ENCODE results near the gene BAHD1.

Gene BAHD1

GRCh38 chr15:40440743-40441564 is at the start of gene BAHD1:
Gene BAHD1, plus strand, starts transcription at chr15:40440953. Its CDS starts 17,512 bp downstream, at chr15:40458465.
- intact Hi-C loops (cut with DNase I) = loop anchor here (2.0 to 10.0 kb wide), 3 partner anchors 30 to 124 kb away; partner anchors contain the start of genes CCDC32, CHST14 and RPUSD2
- DNase-seq = peak; percentile 97 to 100 (median 98)

- no peak for DNase-seq
- intact Hi-C loops (cut with DNase I) = no loop called here
Observed at GRCh38 chr15:40392986-40393948, 47.5 kb upstream of the BAHD1 start.

- intact Hi-C loops (cut with DNase I) = no loop called here
- no peak for DNase-seq
Observed at GRCh38 chr15:40397688-40398412, 42.9 kb upstream of the BAHD1 start.

DNA sequence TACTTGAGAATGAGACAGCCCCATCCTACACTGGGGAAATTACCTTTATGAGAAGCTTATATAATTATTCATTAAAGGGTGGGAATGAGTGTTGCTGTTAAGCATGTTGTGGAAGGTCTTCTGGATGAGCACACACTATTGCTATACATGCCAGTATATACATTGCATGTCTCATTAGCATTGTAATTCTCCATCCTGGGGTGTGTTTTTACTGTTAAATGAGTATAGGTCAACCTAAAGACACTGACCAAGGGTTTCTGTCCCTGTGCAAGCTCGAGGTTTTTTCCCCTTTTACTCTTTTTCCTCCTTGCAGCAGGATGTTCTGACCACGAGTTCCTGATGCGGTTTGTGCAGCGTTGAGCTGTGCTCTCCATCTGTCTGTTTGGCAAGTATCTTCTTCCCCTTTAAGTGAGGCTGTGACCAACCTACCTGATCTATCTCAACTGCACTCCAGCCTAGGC is 42.3 kb upstream of the BAHD1 start:
- intact Hi-C loops (cut with DNase I) = no loop called here
- DNase-seq = peak in 1 of 10 donors; percentile 66

DNA sequence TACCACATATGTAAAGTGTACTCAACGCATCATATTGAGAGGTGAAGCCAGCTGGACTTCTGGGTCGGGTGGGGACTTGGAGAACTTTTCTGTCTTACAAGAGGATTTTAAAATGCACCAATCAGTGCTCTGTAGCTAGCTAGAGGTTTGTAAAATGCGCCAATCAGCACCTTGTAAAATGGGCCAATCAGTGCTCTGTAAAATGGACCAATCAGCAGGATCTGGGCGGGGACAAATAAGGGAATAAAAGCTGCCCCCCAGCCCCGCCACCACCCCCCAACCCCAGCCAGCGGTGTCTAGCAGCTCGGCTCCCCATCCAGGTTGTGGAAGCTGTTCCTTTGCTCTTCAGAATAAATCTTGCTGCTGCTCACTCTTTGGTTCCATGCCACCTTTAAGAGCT is 41.4 kb upstream of the BAHD1 start:
- intact Hi-C loops (cut with DNase I) = no loop called here

GRCh38 chr15:40405501-40406381 is 35.0 kb upstream of the BAHD1 start, which contains the start of gene IVD:
Gene IVD, plus strand, starts transcription at chr15:40405795. Its CDS starts 33 bp downstream, at chr15:40405828.
- peak; percentile 95 to 100 (median 97) for DNase-seq
- intact Hi-C loops (cut with DNase I) = loop anchor here (5.0 kb wide), 1 partner anchor 63 kb away; the partner anchor contains the start of gene CCDC9B

More for the DNA sequence above, 41.4 kb upstream of the BAHD1 start:
- DNase-seq = no peak

GRCh38 chr15:40407330-40407990 is 33.3 kb upstream of the BAHD1 start:
- intact Hi-C loops (cut with DNase I) = loop anchor here (5.0 kb wide), 1 partner anchor 65 kb away; the partner anchor contains the start of gene CCDC9B
- DNase-seq = peak in 1 of 10 donors; percentile 71

- intact Hi-C loops (cut with DNase I) = loop anchor here (5.0 kb wide), 1 partner anchor 67 kb away; the partner anchor contains the start of gene CCDC9B
- no peak for DNase-seq
Observed at GRCh38 chr15:40409366-40409765, 31.4 kb upstream of the BAHD1 start.

DNA sequence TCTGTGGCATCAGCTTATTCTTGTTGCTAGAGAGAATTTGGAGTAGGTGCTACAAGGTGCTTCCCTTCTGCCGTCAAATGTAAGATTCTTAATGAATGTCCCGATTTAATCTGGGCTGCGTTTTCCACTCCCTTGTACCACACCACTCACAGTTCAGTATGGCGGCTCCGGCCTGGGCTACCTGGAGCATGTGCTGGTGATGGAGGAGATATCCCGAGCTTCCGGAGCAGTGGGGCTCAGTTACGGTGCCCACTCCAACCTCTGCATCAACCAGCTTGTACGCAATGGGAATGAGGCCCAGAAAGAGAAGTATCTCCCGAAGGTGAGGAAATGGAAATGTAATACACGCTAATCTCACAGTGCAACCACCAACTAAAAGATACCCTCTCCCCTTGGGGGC is 30.3 kb upstream of the BAHD1 start:
- DNase-seq = peak in 2 of 10 donors; percentile 58 to 61
- intact Hi-C loops (cut with DNase I) = no loop called here

GRCh38 chr15:40412095-40412759 is 28.5 kb upstream of the BAHD1 start:
- intact Hi-C loops (cut with DNase I) = no loop called here
- peak in 1 of 10 donors; percentile 45 for DNase-seq

- intact Hi-C loops (cut with DNase I) = no loop called here
- peak in 2 of 10 donors; percentile 32 to 34 for DNase-seq
Observed at GRCh38 chr15:40413036-40413435, 27.7 kb upstream of the BAHD1 start.

DNA sequence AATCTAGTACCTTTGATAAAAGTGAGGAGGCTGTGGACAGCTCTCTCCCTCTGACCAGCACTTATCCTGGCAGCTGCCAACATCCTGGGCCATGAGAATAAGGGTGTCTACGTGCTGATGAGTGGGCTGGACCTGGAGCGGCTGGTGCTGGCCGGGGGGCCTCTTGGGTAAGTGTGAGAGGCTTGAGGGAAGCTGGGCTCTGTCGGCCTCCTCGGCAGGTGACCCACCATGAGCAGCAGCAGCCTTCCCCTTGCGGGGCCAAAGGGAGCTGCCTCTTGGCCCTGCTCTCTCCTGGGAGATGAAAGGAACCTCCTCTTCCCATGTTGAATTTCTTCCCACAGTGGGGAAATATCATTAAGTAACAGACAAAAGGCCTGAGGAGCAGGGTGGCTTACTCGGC is 25.9 kb upstream of the BAHD1 start:
- intact Hi-C loops (cut with DNase I) = no loop called here
- peak in 2 of 10 donors; percentile 40 to 80 for DNase-seq

GRCh38 chr15:40415226-40415625 is 25.5 kb upstream of the BAHD1 start:
- peak in 2 of 10 donors; percentile 44 to 52 for DNase-seq
- intact Hi-C loops (cut with DNase I) = no loop called here

GRCh38 chr15:40416056-40416455 is 24.7 kb upstream of the BAHD1 start:
- peak in 2 of 10 donors; percentile 60 to 85 for DNase-seq
- intact Hi-C loops (cut with DNase I) = no loop called here

- DNase-seq = peak in 2 of 10 donors; percentile 38 to 60
- intact Hi-C loops (cut with DNase I) = no loop called here
Observed at GRCh38 chr15:40418126-40418525, 22.6 kb upstream of the BAHD1 start.

GRCh38 chr15:40420071-40420713 is 20.6 kb upstream of the BAHD1 start:
- DNase-seq = peak in 2 of 10 donors; percentile 82 to 85
- intact Hi-C loops (cut with DNase I) = loop anchor here (2.0 to 5.0 kb wide), 2 partner anchors 53 to 141 kb away; no protein-coding TSS in a partner anchor

DNA sequence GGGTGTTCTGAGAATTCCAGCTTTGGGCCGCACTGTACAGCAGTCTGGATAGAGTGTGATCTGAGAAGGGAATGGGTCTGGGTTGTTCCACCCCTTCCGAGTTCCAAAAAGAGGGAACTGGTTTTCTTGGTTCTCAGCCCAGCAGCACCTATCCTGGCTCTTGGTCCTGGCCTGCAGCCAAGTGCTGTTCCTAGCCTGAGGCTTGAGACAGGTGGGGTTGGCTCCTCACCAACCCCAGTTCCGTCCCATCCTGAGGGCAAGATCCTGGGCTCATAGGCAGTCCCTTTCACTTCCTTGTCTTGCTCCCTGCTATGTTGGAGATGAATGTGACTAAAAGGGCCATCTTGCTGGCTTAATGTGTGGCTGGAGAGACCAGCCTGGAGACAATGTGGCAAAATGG is 20.0 kb upstream of the BAHD1 start:
- peak in 2 of 10 donors; percentile 75 to 79 for DNase-seq
- intact Hi-C loops (cut with DNase I) = loop anchor here (2.0 to 5.0 kb wide), 2 partner anchors 53 to 142 kb away; no protein-coding TSS in a partner anchor
